ENCODE data around the gene FOXO3. TPM values are rescaled to one million over a fixed set of nuclear protein-coding genes. Genes with fewer than 3 reads are reported as not detected.

FOXO3 gene
- total and polyA plus RNA-seq, 2 donors (not counting 3 experiments of a cell fraction or from before 2014, with no cell fraction given), result 14.4 to 16.9 TPM

DNA sequence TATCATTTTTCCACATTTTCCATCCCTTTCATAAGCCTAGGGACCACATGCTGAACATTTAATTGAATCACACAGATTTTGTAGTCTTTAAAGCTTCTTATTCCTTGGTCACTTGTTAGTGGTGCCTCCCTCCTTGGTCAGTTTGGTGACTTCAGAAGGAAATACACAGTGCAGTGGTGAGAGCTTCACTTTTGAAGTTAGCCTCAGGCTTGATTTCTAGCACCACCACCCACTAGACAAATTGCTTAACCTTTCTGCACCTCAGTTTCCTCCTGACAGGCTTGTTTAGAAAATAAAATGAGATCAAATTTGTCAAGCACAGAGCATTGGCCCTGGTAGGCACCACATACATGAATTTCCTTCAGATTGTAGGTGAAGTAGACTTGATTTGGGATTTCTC, 91.7 kb downstream of the FOXO3 start:
- Histone ChIP-seq H2AFZ (ENCODE audit: low read depth, low read length) (no peak overlapping the region), H3K79me2 (ENCODE audit: control insufficient read depth, insufficient read depth, low read length) (no peaks in the 10 kb centered on the region), H3K9me1 (replicated peaks; ENCODE audit: control insufficient read depth, extremely low read depth, insufficient read depth, low read length) (no peaks in the 10 kb centered on the region), H3K27me3 (ENCODE audit: control insufficient read depth in 2 of 2, insufficient read depth in 2 of 2, low read length in 2 of 2) (no peaks in the 10 kb centered on the region), H3K36me3 (ENCODE audit: control insufficient read depth in 2 of 2, extremely low read depth in 1 of 2, insufficient read depth in 2 of 2, low read length in 2 of 2) (no peaks in the 10 kb centered on the region), H3K4me2 (ENCODE audit: insufficient read depth, low read length) (no peak overlapping the region), H3K9me3 (replicated peaks; ENCODE audit: control insufficient read depth, insufficient read depth, low read length) (no peaks in the 10 kb centered on the region), H4K20me1 (replicated peaks; ENCODE audit: control insufficient read depth, extremely low read depth, insufficient read depth, low read length) (no peaks in the 10 kb centered on the region), H3K27ac (ENCODE audit: insufficient read depth, low read depth, low read length) (no peak overlapping the region), H3K4me3 (replicated peaks in 1 of 3; ENCODE audit: insufficient read depth in 1 of 3, low read depth in 1 of 3, low read length in 3 of 3) (no peak overlapping the region), H3K9ac (replicated peaks; ENCODE audit: extremely low read depth, insufficient read depth, low read length) (no peak overlapping the region), H3K4me1 (ENCODE audit: control insufficient read depth, extremely low read depth, insufficient read depth, low read length) (peaks cover 9% of the 10 kb centered on the region)
- DNase-seq (ENCODE audit: low read depth, low spot score) (no peak), FAIRE-seq (no peak)
- TF ChIP-seq, protein P1, sequence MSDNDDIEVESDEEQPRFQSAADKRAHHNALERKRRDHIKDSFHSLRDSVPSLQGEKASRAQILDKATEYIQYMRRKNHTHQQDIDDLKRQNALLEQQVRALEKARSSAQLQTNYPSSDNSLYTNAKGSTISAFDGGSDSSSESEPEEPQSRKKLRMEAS (IDR thresholded peaks at IDR 0.05; ENCODE audit: insufficient read depth, insufficient read length), result no peak
- TF ChIP-seq EZH2 (IDR thresholded peaks at IDR 0.05; ENCODE audit: borderline replicate concordance, low read depth, low read length, severe bottlenecking) (no peak), JUN (IDR thresholded peaks at IDR 0.05; ENCODE audit: borderline replicate concordance, insufficient read depth, insufficient read length, low read depth) (no peak), FOS (IDR thresholded peaks at IDR 0.05; ENCODE audit: borderline replicate concordance, insufficient read depth, low read length) (no peak), MYC (IDR thresholded peaks at IDR 0.05; ENCODE audit: low read depth, low read length) (no peak), GATA2 (IDR thresholded peaks at IDR 0.05; ENCODE audit: insufficient read depth, insufficient read length, low read depth, low read length) (no peak), POLR2A (IDR thresholded peaks at IDR 0.05; ENCODE audit: low read depth, low read length) (no peak), POLR2AphosphoS5 (IDR thresholded peaks at IDR 0.05; ENCODE audit: insufficient read depth, low read depth, low read length) (no peak)
- TF ChIP-seq, protein P2, sequence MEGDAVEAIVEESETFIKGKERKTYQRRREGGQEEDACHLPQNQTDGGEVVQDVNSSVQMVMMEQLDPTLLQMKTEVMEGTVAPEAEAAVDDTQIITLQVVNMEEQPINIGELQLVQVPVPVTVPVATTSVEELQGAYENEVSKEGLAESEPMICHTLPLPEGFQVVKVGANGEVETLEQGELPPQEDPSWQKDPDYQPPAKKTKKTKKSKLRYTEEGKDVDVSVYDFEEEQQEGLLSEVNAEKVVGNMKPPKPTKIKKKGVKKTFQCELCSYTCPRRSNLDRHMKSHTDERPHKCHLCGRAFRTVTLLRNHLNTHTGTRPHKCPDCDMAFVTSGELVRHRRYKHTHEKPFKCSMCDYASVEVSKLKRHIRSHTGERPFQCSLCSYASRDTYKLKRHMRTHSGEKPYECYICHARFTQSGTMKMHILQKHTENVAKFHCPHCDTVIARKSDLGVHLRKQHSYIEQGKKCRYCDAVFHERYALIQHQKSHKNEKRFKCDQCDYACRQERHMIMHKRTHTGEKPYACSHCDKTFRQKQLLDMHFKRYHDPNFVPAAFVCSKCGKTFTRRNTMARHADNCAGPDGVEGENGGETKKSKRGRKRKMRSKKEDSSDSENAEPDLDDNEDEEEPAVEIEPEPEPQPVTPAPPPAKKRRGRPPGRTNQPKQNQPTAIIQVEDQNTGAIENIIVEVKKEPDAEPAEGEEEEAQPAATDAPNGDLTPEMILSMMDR (IDR thresholded peaks at IDR 0.05; ENCODE audit: extremely low read depth in 1 of 2, insufficient read depth in 1 of 2, low read depth in 1 of 2, low read length in 2 of 2), result no peak
- intact Hi-C loops (cut with micrococcal nuclease) (no loop called here), dilution Hi-C loops (cut with MboI; ENCODE audit: extremely low pct_ligation_motif_present, low sequenced_read_pairs) (no loop called here)
- no TSS peak for BruUV-seq (replicated peaks)
- POLR2A ChIA-PET, result no interaction called here
- CTCF ChIA-PET, result interaction anchor here (1.5 kb wide), 1 partner anchor 12 kb away, joined by 3 read pairs; no protein-coding TSS in a partner anchor
